Measurements from ENCODE around the gene IFT22.

Gene IFT22

DNA sequence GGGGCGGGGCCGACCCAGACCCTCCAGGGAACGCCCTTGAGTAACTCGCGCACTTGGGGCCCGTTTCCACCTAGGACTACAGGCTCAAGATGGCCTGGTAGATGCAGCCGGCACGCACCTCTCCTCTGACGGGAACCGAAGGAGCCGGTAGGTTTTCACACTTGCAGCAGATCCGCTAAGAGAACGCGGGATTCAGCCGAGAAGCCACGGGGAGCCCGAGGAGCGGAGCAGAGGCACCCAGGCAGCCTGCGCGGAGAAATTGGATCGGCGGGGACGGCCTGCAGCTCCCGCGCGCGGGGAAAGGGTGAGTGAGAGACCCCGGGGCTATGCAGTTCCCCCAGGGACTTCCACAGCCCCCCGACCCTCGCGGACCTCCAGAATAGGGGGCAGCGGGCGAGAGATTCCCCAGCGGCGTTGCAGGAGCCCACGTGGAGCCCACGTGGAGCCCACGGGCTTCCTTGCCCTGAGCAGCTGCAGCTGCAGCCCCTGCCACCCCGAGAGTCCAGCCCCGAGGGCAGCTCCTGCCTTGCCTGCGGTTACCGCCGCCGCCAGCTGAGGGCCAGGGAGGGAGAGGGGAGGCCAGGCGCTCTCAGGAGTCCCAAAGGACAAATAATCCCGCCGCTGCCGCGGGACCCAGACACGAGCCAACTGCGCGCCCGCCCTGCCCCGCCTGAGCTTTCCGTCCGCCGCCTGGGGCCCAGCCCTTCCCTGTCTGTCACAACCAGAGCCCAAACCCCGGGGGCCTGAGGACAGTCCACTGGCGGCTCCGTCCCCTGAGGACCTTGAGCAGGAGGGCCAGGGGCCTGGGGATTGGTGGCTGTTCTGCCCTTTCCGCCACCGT lies 13.1 kb downstream of the IFT22 start:
- peak; percentile 15 for DNase-seq (ENCODE audit: low read depth)
- TF ChIP-seq, protein P1, sequence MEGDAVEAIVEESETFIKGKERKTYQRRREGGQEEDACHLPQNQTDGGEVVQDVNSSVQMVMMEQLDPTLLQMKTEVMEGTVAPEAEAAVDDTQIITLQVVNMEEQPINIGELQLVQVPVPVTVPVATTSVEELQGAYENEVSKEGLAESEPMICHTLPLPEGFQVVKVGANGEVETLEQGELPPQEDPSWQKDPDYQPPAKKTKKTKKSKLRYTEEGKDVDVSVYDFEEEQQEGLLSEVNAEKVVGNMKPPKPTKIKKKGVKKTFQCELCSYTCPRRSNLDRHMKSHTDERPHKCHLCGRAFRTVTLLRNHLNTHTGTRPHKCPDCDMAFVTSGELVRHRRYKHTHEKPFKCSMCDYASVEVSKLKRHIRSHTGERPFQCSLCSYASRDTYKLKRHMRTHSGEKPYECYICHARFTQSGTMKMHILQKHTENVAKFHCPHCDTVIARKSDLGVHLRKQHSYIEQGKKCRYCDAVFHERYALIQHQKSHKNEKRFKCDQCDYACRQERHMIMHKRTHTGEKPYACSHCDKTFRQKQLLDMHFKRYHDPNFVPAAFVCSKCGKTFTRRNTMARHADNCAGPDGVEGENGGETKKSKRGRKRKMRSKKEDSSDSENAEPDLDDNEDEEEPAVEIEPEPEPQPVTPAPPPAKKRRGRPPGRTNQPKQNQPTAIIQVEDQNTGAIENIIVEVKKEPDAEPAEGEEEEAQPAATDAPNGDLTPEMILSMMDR (conservative IDR thresholded peaks at IDR 0.05; ENCODE audit: low read length): no peak
- H3K4me3 ChIP-seq (ENCODE audit: low read length): peak overlapping the region; percentile 46

- DNase-seq (ENCODE audit: low read depth): no peak
- H3K4me3 ChIP-seq (ENCODE audit: low read length): no peak overlapping the region
- TF ChIP-seq, protein P1 (conservative IDR thresholded peaks at IDR 0.05; ENCODE audit: low read length): no peak
Observed at GRCh38 chr7:101306307-101306706, 15.3 kb downstream of the IFT22 start.

- TF ChIP-seq, protein P1 (conservative IDR thresholded peaks at IDR 0.05; ENCODE audit: low read length): no peak
- no peak overlapping the region for H3K4me3 ChIP-seq (ENCODE audit: low read length)
Observed at GRCh38 chr7:101303102-101303701, 18.4 kb downstream of the IFT22 start.

DNA sequence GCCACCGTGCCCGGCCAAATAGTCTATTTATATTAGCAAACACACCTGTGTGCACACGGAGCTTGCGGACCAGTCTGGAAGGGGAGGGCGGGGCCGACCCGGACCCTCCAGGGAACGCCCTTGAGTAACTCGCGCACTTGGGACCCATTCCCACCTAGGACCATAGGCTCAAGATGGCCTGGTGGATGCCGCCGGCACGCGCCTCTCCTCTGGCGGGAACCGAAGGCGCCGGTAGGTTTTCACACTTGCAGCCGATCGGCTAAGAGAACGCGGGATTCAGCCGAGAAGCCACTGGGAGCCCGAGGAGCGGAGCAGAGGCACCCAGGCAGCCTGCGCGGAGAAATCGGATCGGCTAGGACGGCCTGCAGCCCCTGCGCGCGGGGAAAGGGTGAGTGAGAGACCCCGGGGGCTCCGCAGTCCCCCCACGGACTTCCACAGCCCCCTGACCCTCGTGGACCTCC lies 18.9 kb downstream of the IFT22 start:
- DNase-seq (ENCODE audit: low read depth): no peak
- H3K4me3 ChIP-seq (ENCODE audit: low read length): no peak overlapping the region
- TF ChIP-seq, protein P1 (conservative IDR thresholded peaks at IDR 0.05; ENCODE audit: low read length): no peak

More at GRCh38 chr7:101303102-101303701, 18.4 kb downstream of the IFT22 start:
- DNase-seq (ENCODE audit: low read depth): no peak

- TF ChIP-seq, protein P1 (conservative IDR thresholded peaks at IDR 0.05; ENCODE audit: low read length): no peak
- no peak overlapping the region for H3K4me3 ChIP-seq (ENCODE audit: low read length)
- no peak for DNase-seq (ENCODE audit: low read depth)
Observed at GRCh38 chr7:101300465-101301376, 20.9 kb downstream of the IFT22 start.

- H3K4me3 ChIP-seq (ENCODE audit: low read length): no peak overlapping the region
- DNase-seq (ENCODE audit: low read depth): no peak
- TF ChIP-seq, protein P1 (conservative IDR thresholded peaks at IDR 0.05; ENCODE audit: low read length): no peak
Observed at GRCh38 chr7:101299511-101300464, 21.8 kb downstream of the IFT22 start.
